HepG2 (cell line): ENCODE results near the gene THRSP. TPM values are rescaled to one million over a fixed set of nuclear protein-coding genes. Genes with fewer than 3 reads are reported as not detected.

ENCODE experiments used
- ARHGAP35 ChIP-seq: sonication (generic); formaldehyde crosslinking; IDR thresholded peaks from 2 replicates; pipeline ENCODE4 v1.9.0; 2022; ENCODE audit warnings: mild to moderate bottlenecking, inconsistent platforms, moderate library complexity, missing genetic modification reagents, borderline replicate concordance
- ASH2L ChIP-seq: fragments of 300-600, 200-600 bp; sonication (generic); IDR thresholded peaks from 2 replicates; pipeline ENCODE4 v1.7.0; 2017; ENCODE audit warnings: low read depth, mild to moderate bottlenecking, moderate library complexity, mixed read lengths, low read length; ENCODE audit not compliant: insufficient read length
- BCL3 ChIP-seq: sonication (generic); formaldehyde crosslinking; IDR thresholded peaks from 2 replicates; pipeline ENCODE4 v1.5.1; 2020; ENCODE audit warnings: mild to moderate bottlenecking, missing genetic modification reagents, moderate library complexity
- CHD4 ChIP-seq: fragments of 200-600 bp; sonication (generic); IDR thresholded peaks from 2 replicates; pipeline ENCODE4 v1.7.0; 2017; ENCODE audit warnings: mild to moderate bottlenecking, low read length, borderline replicate concordance
- FOXP1 ChIP-seq, 2 experiments: fragments of 450-650 bp in 1 of 2; IDR thresholded peaks; 2 replicates each; pipeline ENCODE4 v1.6.1; 2017 to 2018; ENCODE audit warnings: antibody characterized with exemption in 1 of 2
- HBP1 ChIP-seq: IDR thresholded peaks from 2 replicates; pipeline ENCODE4 v1.6.1; 2016; ENCODE audit warnings: low read depth, control low read depth
- HNRNPLL ChIP-seq: fragments of 200-400 bp; formaldehyde crosslinking; IDR thresholded peaks from 2 replicates; pipeline ENCODE4 v1.6.1; 2017; ENCODE audit warnings: mild to moderate bottlenecking, low read depth, low read length; ENCODE audit not compliant: poor library complexity, severe bottlenecking
- HOXD1 ChIP-seq: sonication (generic); formaldehyde crosslinking; IDR thresholded peaks from 2 replicates; pipeline ENCODE4 v1.5.0; 2020; ENCODE audit warnings: missing genetic modification reagents
- MEIS1 ChIP-seq: sonication (generic); formaldehyde crosslinking; IDR thresholded peaks from 2 replicates; pipeline ENCODE4 v1.9.0; 2021; ENCODE audit warnings: mild to moderate bottlenecking, missing genetic modification reagents, moderate library complexity, borderline replicate concordance
- MXD3 ChIP-seq: IDR thresholded peaks from 2 replicates; pipeline ENCODE4 v1.6.1; 2016; ENCODE audit warnings: mild to moderate bottlenecking, missing biosample characterization, missing genetic modification reagents
- NFKB2 ChIP-seq: sonication (generic); formaldehyde crosslinking; IDR thresholded peaks from 2 replicates; pipeline ENCODE4 v1.4.0; 2020; ENCODE audit warnings: missing genetic modification reagents, borderline replicate concordance
- PTBP1 ChIP-seq: fragments of 200-400 bp; formaldehyde crosslinking; IDR thresholded peaks from 2 replicates; pipeline ENCODE4 v1.6.1; 2018; ENCODE audit warnings: low read length, low read depth; ENCODE audit not compliant: poor library complexity, severe bottlenecking
- TOE1 ChIP-seq: sonication (generic); formaldehyde crosslinking; IDR thresholded peaks from 2 replicates; pipeline ENCODE4 v1.4.0; 2020; ENCODE audit warnings: mild to moderate bottlenecking, missing genetic modification reagents
- ZFYVE20 ChIP-seq: sonication (generic); formaldehyde crosslinking; IDR thresholded peaks from 2 replicates; pipeline ENCODE4 v1.8.0; 2023; ENCODE audit warnings: low read depth, mild to moderate bottlenecking, moderate library complexity, missing genetic modification reagents, borderline replicate concordance
- ZNF260 ChIP-seq: sonication (generic); formaldehyde crosslinking; IDR thresholded peaks from 2 replicates; pipeline ENCODE4 v1.4.0; 2020; ENCODE audit warnings: missing genetic modification reagents, low read depth, mild to moderate bottlenecking, borderline replicate concordance
- ZNF264 ChIP-seq: sonication (generic); formaldehyde crosslinking; IDR thresholded peaks from 2 replicates; pipeline ENCODE4 v1.4.0; 2020; ENCODE audit warnings: missing genetic modification reagents
- ZNF350 ChIP-seq: sonication (generic); formaldehyde crosslinking; IDR thresholded peaks from 2 replicates; pipeline ENCODE4 v1.4.0; 2020; ENCODE audit warnings: mild to moderate bottlenecking, low read depth, missing genetic modification reagents, borderline replicate concordance
- ZNF383 ChIP-seq: sonication (generic); formaldehyde crosslinking; IDR thresholded peaks from 2 replicates; pipeline ENCODE4 v1.4.0; 2020; ENCODE audit warnings: missing genetic modification reagents, mild to moderate bottlenecking, borderline replicate concordance
- ZNF556 ChIP-seq: sonication (generic); formaldehyde crosslinking; IDR thresholded peaks from 2 replicates; pipeline ENCODE4 v1.4.0; 2020; ENCODE audit warnings: mild to moderate bottlenecking, missing genetic modification reagents, borderline replicate concordance
- ZNF598 ChIP-seq: sonication (generic); formaldehyde crosslinking; IDR thresholded peaks from 2 replicates; pipeline ENCODE4 v1.5.1; 2020; ENCODE audit warnings: mild to moderate bottlenecking, missing genetic modification reagents, borderline replicate concordance
- ZNF605 ChIP-seq: sonication (generic); formaldehyde crosslinking; IDR thresholded peaks from 2 replicates; pipeline ENCODE4 v1.8.0; 2022; ENCODE audit warnings: mild to moderate bottlenecking, missing genetic modification reagents
- polyA plus RNA-seq, 8 experiments: library from polyadenylated mRNA; depleted of rRNA in 3 of 8; stranded (reverse) in 7 of 8; unstranded in 1 of 8; fragments of >200 nt; fragmentation: Illumina TruSeq in 4 of 8; extraction: Trizol in 4 of 8; gene quantifications; 2 replicates each; pipeline versions ENCODE4 v1.2.1 to v1.2.3, GENCODE V29; 2011 to 2016; ENCODE audit warnings: low read depth in 4 of 8, missing spikeins in 1 of 8, mixed read lengths in 1 of 8; ENCODE audit not compliant: insufficient read depth in 1 of 8
- total RNA-seq, 5 experiments: library from RNA; depleted of rRNA; stranded (reverse); fragments of >200 nt; fragmentation: Illumina TruSeq; extraction: Trizol; gene quantifications; 2 replicates each; pipeline ENCODE4 v1.2.3, GENCODE V29; 2016; ENCODE audit warnings: low read depth in 1 of 5
- TF ChIP-seq, protein P1 (sequence below): sonication (generic); formaldehyde crosslinking; IDR thresholded peaks from 2 replicates; pipeline ENCODE4 v1.4.0; 2020; ENCODE audit warnings: missing genetic modification reagents, mild to moderate bottlenecking, borderline replicate concordance

THRSP gene
- total and polyA plus RNA-seq, 2 of the 13 experiments (the other 11 are each of a cell fraction or from before 2014, with no cell fraction given) = 0.13 to 0.58 TPM

- peak; percentile 85; the same call in 1 of the 2 replicates for TF ChIP-seq ZNF350
- peak; percentile 54; the same call in 1 of the 2 replicates for TF ChIP-seq ZNF264 (CRISPR knock-in tag)
- TF ChIP-seq, protein P1, sequence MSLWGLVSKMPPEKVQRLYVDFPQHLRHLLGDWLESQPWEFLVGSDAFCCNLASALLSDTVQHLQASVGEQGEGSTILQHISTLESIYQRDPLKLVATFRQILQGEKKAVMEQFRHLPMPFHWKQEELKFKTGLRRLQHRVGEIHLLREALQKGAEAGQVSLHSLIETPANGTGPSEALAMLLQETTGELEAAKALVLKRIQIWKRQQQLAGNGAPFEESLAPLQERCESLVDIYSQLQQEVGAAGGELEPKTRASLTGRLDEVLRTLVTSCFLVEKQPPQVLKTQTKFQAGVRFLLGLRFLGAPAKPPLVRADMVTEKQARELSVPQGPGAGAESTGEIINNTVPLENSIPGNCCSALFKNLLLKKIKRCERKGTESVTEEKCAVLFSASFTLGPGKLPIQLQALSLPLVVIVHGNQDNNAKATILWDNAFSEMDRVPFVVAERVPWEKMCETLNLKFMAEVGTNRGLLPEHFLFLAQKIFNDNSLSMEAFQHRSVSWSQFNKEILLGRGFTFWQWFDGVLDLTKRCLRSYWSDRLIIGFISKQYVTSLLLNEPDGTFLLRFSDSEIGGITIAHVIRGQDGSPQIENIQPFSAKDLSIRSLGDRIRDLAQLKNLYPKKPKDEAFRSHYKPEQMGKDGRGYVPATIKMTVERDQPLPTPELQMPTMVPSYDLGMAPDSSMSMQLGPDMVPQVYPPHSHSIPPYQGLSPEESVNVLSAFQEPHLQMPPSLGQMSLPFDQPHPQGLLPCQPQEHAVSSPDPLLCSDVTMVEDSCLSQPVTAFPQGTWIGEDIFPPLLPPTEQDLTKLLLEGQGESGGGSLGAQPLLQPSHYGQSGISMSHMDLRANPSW (CRISPR knock-in tag) = 0 out of 2 replicates have a peak, but pooled peaks have one; percentile 35
- TF ChIP-seq MXD3 (CRISPR knock-in tag) = peak; percentile 37; the same call in 1 of the 2 replicates
- peak; percentile 51 for TF ChIP-seq ASH2L
- TF ChIP-seq ZNF383 = peak; percentile 49; the same call in 1 of the 2 replicates
- TF ChIP-seq ZFYVE20 (CRISPR knock-in tag) = no peak
- TF ChIP-seq ZNF605 = peak; percentile 50; the same call in 1 of the 2 replicates
- TF ChIP-seq ZNF598 (CRISPR knock-in tag) = peak; percentile 58; the same call in 1 of the 2 replicates
- 0 out of 2 replicates have a peak, but pooled peaks have one; percentile 50 for TF ChIP-seq TOE1
- peak; percentile 62; the same call in 1 of the 2 replicates for TF ChIP-seq BCL3 (CRISPR knock-in tag)
- peak; percentile 72 for TF ChIP-seq MEIS1 (CRISPR knock-in tag)
- TF ChIP-seq ZNF260 (CRISPR knock-in tag) = no peak
- TF ChIP-seq PTBP1 = no peak
- TF ChIP-seq CHD4 = no peak
- TF ChIP-seq HOXD1 (CRISPR knock-in tag) = 0 out of 2 replicates have a peak, but pooled peaks have one; percentile 22
- peak; percentile 76; the same call in 1 of the 2 replicates for TF ChIP-seq HBP1 (CRISPR knock-in tag)
- TF ChIP-seq ZNF556 (CRISPR knock-in tag) = peak; percentile 90
- no peak for TF ChIP-seq FOXP1 (IDR thresholded peaks at IDR 0.05)
- no peak for TF ChIP-seq FOXP1 (CRISPR knock-in tag; IDR thresholded peaks at IDR 0.05)
- TF ChIP-seq HNRNPLL = peak; percentile 36
- TF ChIP-seq NFKB2 (CRISPR knock-in tag) = peak; percentile 55; the same call in 1 of the 2 replicates
- no peak; the same call in 1 of the 2 replicates for TF ChIP-seq ARHGAP35 (CRISPR knock-in tag)
These were observed 17.7 kb upstream of the THRSP start (continued) for GRCh38 chr11:78045851-78046485.
